Measurements from ENCODE around the gene GFOD2.

GFOD2 gene

GRCh38 chr16:67676516-67676915, 42.6 kb downstream of the GFOD2 start:
- no peak overlapping the region for H3K27ac ChIP-seq
- POLR2A ChIA-PET (ENCODE audit: low non-redundant PET), result interaction anchor here (0.6 kb wide), 1 partner anchor 119 kb away, joined by 3 read pairs; no protein-coding TSS in a partner anchor
- no peak for DNase-seq (ENCODE audit: low spot score)
- no peak for TF ChIP-seq CTCF (conservative IDR thresholded peaks at IDR 0.05; ENCODE audit: low read depth)
- CTCF ChIA-PET, result interaction anchor here (0.5 to 1.0 kb wide), 4 partner anchors 8 to 229 kb away, joined by 3 to 7 read pairs (median 4); partner anchors contain the start of gene ATP6V0D1

GRCh38 chr16:67675999-67676398, 43.1 kb downstream of the GFOD2 start:
- H3K27ac ChIP-seq, result 0 out of 2 replicates have a peak overlapping the region, but pooled peaks have one; percentile 2
- DNase-seq (ENCODE audit: low spot score), result no peak
- ChIA-PET POLR2A (ENCODE audit: low non-redundant PET) (no interaction called here), CTCF (interaction anchor here (0.5 to 1.1 kb wide), 4 partner anchors 8 to 229 kb away, joined by 3 to 4 read pairs (median 4); no protein-coding TSS in a partner anchor)
- TF ChIP-seq CTCF (conservative IDR thresholded peaks at IDR 0.05; ENCODE audit: low read depth), result no peak

GRCh38 chr16:67675579-67675935, 43.6 kb downstream of the GFOD2 start:
- DNase-seq (ENCODE audit: low spot score), result no peak
- ChIA-PET CTCF (interaction anchor here (1.1 kb wide), 1 partner anchor 12 kb away, joined by 4 read pairs; no protein-coding TSS in a partner anchor), POLR2A (ENCODE audit: low non-redundant PET) (no interaction called here)
- H3K27ac ChIP-seq, result 0 out of 2 replicates have a peak overlapping the region, but pooled peaks have one; percentile 2
- no peak for TF ChIP-seq CTCF (conservative IDR thresholded peaks at IDR 0.05; ENCODE audit: low read depth)

- DNase-seq (ENCODE audit: low spot score), result no peak
- ChIA-PET CTCF (interaction anchor here (1.1 kb wide), 1 partner anchor 11 kb away, joined by 4 read pairs; no protein-coding TSS in a partner anchor), POLR2A (ENCODE audit: low non-redundant PET) (no interaction called here)
- no peak for TF ChIP-seq CTCF (conservative IDR thresholded peaks at IDR 0.05; ENCODE audit: low read depth)
- peak overlapping the region; percentile 60 for H3K27ac ChIP-seq
Observed at GRCh38 chr16:67674851-67675578, 44.1 kb downstream of the GFOD2 start.

- DNase-seq (ENCODE audit: low spot score), result no peak
- H3K27ac ChIP-seq, result peak overlapping the region; percentile 60
- no peak for TF ChIP-seq CTCF (conservative IDR thresholded peaks at IDR 0.05; ENCODE audit: low read depth)
- ChIA-PET CTCF (interaction anchor here (0.7 to 3.5 kb wide), 6 partner anchors 8 to 211 kb away, joined by 3 to 17 read pairs (median 7); partner anchors contain the start of gene NRN1L), POLR2A (ENCODE audit: low non-redundant PET) (no interaction called here)
Observed at GRCh38 chr16:67673712-67674580, 45.2 kb downstream of the GFOD2 start.

Measured in RWPE1 (cell line).